HEK293 (cell line): ENCODE results near the gene UBR1.

Experiments used
- CTCF ChIA-PET: fragments of 350-600 bp; formaldehyde crosslinking; extraction: SDS; loops from one replicate; lab custom pipeline; 2021; ENCODE audit warnings: antibody characterized with exemption; lab: Yijun Ruan, JAX
- POLR2A ChIA-PET: fragments of 300-600 bp; formaldehyde crosslinking; extraction: SDS; loops from one replicate; lab custom pipeline; 2020; ENCODE audit warnings: antibody characterized with exemption, inconsistent platforms; lab: Yijun Ruan, JAX
- H3K27ac ChIP-seq: fragments of 200-500 bp; sonication (Bioruptor generic); 2 replicates; pipeline ENCODE4 v1.5.1; 2014; ENCODE audit warnings: low read depth, low read length, control low read depth, inconsistent platforms; ENCODE audit errors: extremely low read depth
- H3K36me3 ChIP-seq, 2 experiments: fragments of 200-500 bp in 1 of 2; sonication (Bioruptor generic) in 1 of 2; 1 replicate in 1 of 2; 2 replicates in 1 of 2; pipeline ENCODE4 v1.5.1; 2014 to 2017; ENCODE audit warnings: inconsistent platforms in 2 of 2, low read length in 2 of 2; ENCODE audit not compliant: control insufficient read depth in 2 of 2, insufficient read depth in 1 of 2
- H3K4me1 ChIP-seq: fragments of 200-500 bp; sonication (Bioruptor generic); 2 replicates; pipeline ENCODE4 v1.5.1; 2014; ENCODE audit warnings: mild to moderate bottlenecking, low read length, inconsistent platforms; ENCODE audit not compliant: control insufficient read depth, insufficient read depth
- H3K4me3 ChIP-seq: 2 replicates; pipeline ENCODE4 v1.5.1; 2011; ENCODE audit warnings: low read depth, mild to moderate bottlenecking, control low read depth, low read length, moderate library complexity
- H3K9me3 ChIP-seq: fragments of 200-500 bp; sonication (Bioruptor generic); 2 replicates; pipeline ENCODE4 v1.5.1; 2014; ENCODE audit warnings: low read depth, low read length, inconsistent platforms; ENCODE audit not compliant: control insufficient read depth, insufficient read depth
- BCL11A ChIP-seq: fragments of 450-650 bp; formaldehyde crosslinking; IDR thresholded peaks from 2 replicates; pipeline ENCODE4 v1.5.1; 2016; ENCODE audit warnings: low read depth, missing biosample characterization, missing genetic modification characterization
- GLIS1 ChIP-seq: fragments of 450-650 bp; formaldehyde crosslinking; IDR thresholded peaks from 2 replicates; pipeline ENCODE4 v1.5.1; 2016; ENCODE audit warnings: missing biosample characterization, missing genetic modification characterization
- KLF8 ChIP-seq: fragments of 450-650 bp; formaldehyde crosslinking; IDR thresholded peaks from 2 replicates; pipeline ENCODE4 v1.5.1; 2016; ENCODE audit warnings: missing biosample characterization, missing genetic modification characterization
- OVOL3 ChIP-seq: fragments of 450-650 bp; formaldehyde crosslinking; IDR thresholded peaks from 2 replicates; pipeline ENCODE4 v1.5.1; 2016; ENCODE audit warnings: missing biosample characterization, missing genetic modification characterization
- TCF7L2 ChIP-seq: IDR thresholded peaks from 2 replicates; pipeline ENCODE4 v1.6.1; 2011; ENCODE audit warnings: low read depth, mild to moderate bottlenecking, inconsistent platforms, low read length, moderate library complexity, borderline replicate concordance
- ZBTB17 ChIP-seq: fragments of 450-650 bp; formaldehyde crosslinking; IDR thresholded peaks from 2 replicates; pipeline ENCODE4 v1.5.1; 2016; ENCODE audit warnings: missing biosample characterization, missing genetic modification characterization
- ZBTB7A ChIP-seq: fragments of 450-650 bp; formaldehyde crosslinking; IDR thresholded peaks from 2 replicates; pipeline ENCODE4 v1.5.1; 2016; ENCODE audit warnings: low read depth, missing biosample characterization, missing genetic modification characterization
- ZBTB8A ChIP-seq: fragments of 450-650 bp; formaldehyde crosslinking; IDR thresholded peaks from 2 replicates; pipeline ENCODE4 v1.5.1; 2016; ENCODE audit warnings: missing biosample characterization, missing genetic modification characterization
- ZFP37 ChIP-seq: fragments of 450-650 bp; formaldehyde crosslinking; IDR thresholded peaks from 2 replicates; pipeline ENCODE4 v1.5.1; 2016; ENCODE audit warnings: missing biosample characterization, missing genetic modification characterization
- ZNF10 ChIP-seq: fragments of 450-650 bp; formaldehyde crosslinking; IDR thresholded peaks from 2 replicates; pipeline ENCODE4 v1.5.1; 2017; ENCODE audit warnings: missing biosample characterization, missing genetic modification characterization
- ZNF146 ChIP-seq: fragments of 450-650 bp; formaldehyde crosslinking; IDR thresholded peaks from 2 replicates; pipeline ENCODE4 v1.5.1; 2016; ENCODE audit warnings: missing biosample characterization, missing genetic modification characterization
- ZNF174 ChIP-seq: fragments of 450-650 bp; formaldehyde crosslinking; IDR thresholded peaks from 2 replicates; pipeline ENCODE4 v1.5.0; 2017; ENCODE audit warnings: missing biosample characterization, mild to moderate bottlenecking, missing genetic modification characterization
- ZNF223 ChIP-seq: fragments of 450-650 bp; formaldehyde crosslinking; IDR thresholded peaks from 2 replicates; pipeline ENCODE4 v1.5.1; 2016; ENCODE audit warnings: missing biosample characterization, missing genetic modification characterization
- ZNF248 ChIP-seq: fragments of 450-650 bp; formaldehyde crosslinking; IDR thresholded peaks from 2 replicates; pipeline ENCODE4 v1.5.1; 2017; ENCODE audit warnings: missing biosample characterization, missing genetic modification characterization
- ZNF274 ChIP-seq, 2 experiments: fragments of 200-500 bp in 1 of 2; fragments of 450-650 bp in 1 of 2; sonication (Bioruptor generic) in 1 of 2; formaldehyde crosslinking in 1 of 2; IDR thresholded peaks; 2 replicates each; pipeline versions ENCODE4 v1.5.1 to v1.6.1; 2014 to 2016; ENCODE audit warnings: borderline replicate concordance in 1 of 2, inconsistent platforms in 1 of 2, low read length in 1 of 2, missing biosample characterization in 1 of 2, missing genetic modification characterization in 1 of 2
- ZNF48 ChIP-seq: fragments of 450-650 bp; formaldehyde crosslinking; IDR thresholded peaks from 2 replicates; pipeline ENCODE4 v1.5.1; 2016; ENCODE audit warnings: missing biosample characterization, missing genetic modification characterization
- ZNF521 ChIP-seq: fragments of 450-650 bp; formaldehyde crosslinking; IDR thresholded peaks from 2 replicates; pipeline ENCODE4 v1.5.1; 2017; ENCODE audit warnings: missing biosample characterization, mild to moderate bottlenecking, missing genetic modification characterization
- ZNF623 ChIP-seq: fragments of 450-650 bp; formaldehyde crosslinking; IDR thresholded peaks from 2 replicates; pipeline ENCODE4 v1.5.1; 2016; ENCODE audit warnings: missing biosample characterization, missing genetic modification characterization
- ZNF624 ChIP-seq: fragments of 450-650 bp; formaldehyde crosslinking; IDR thresholded peaks from 2 replicates; pipeline ENCODE4 v1.5.1; 2017; ENCODE audit warnings: missing biosample characterization, missing genetic modification characterization
- ZNF654 ChIP-seq: fragments of 450-650 bp; formaldehyde crosslinking; IDR thresholded peaks from 2 replicates; pipeline ENCODE4 v1.5.1; 2016; ENCODE audit warnings: low read depth, missing biosample characterization, missing genetic modification characterization
- ZNF776 ChIP-seq: fragments of 450-650 bp; formaldehyde crosslinking; IDR thresholded peaks from 2 replicates; pipeline ENCODE4 v1.5.0; 2017; ENCODE audit warnings: missing biosample characterization, missing genetic modification characterization, borderline replicate concordance
- ZNF785 ChIP-seq: fragments of 450-650 bp; formaldehyde crosslinking; IDR thresholded peaks from 2 replicates; pipeline ENCODE4 v1.5.1; 2016; ENCODE audit warnings: missing biosample characterization, missing genetic modification characterization
- ZNF830 ChIP-seq: fragments of 450-650 bp; IDR thresholded peaks from 2 replicates; pipeline ENCODE4 v1.5.0; 2018; ENCODE audit warnings: missing biosample characterization, missing genetic modification characterization, low read depth, mild to moderate bottlenecking, moderate library complexity
- TF ChIP-seq, protein P1 (sequence below): fragments of 450-650 bp; formaldehyde crosslinking; IDR thresholded peaks from 2 replicates; pipeline ENCODE4 v1.5.1; 2016; ENCODE audit warnings: missing biosample characterization, missing genetic modification characterization
- TF ChIP-seq, protein P2 (sequence below): fragments of 450-650 bp; formaldehyde crosslinking; IDR thresholded peaks from 2 replicates; pipeline ENCODE4 v1.5.1; 2017; ENCODE audit warnings: missing biosample characterization, missing genetic modification characterization

Gene UBR1

DNA sequence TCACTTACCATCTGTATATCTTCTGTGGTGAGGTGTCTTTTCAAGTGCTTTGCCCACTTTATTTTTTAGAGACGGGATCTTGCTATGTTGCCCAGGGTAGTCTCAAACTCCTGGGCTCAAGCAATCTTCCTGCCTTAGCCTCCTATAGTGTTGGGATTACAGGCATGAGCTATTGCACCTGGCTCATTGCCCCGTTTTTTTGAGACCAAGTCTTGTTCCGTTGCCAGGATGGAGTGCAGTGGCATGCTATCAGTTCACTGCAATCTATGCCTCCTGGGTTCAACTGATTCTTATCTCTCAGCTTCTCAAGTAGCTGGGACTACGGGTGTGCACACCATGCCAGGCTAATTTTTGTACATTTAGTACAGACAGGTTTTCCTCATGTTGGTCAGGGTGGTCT, 132.7 kb downstream of the UBR1 start (continued):
- TF ChIP-seq, protein P1, sequence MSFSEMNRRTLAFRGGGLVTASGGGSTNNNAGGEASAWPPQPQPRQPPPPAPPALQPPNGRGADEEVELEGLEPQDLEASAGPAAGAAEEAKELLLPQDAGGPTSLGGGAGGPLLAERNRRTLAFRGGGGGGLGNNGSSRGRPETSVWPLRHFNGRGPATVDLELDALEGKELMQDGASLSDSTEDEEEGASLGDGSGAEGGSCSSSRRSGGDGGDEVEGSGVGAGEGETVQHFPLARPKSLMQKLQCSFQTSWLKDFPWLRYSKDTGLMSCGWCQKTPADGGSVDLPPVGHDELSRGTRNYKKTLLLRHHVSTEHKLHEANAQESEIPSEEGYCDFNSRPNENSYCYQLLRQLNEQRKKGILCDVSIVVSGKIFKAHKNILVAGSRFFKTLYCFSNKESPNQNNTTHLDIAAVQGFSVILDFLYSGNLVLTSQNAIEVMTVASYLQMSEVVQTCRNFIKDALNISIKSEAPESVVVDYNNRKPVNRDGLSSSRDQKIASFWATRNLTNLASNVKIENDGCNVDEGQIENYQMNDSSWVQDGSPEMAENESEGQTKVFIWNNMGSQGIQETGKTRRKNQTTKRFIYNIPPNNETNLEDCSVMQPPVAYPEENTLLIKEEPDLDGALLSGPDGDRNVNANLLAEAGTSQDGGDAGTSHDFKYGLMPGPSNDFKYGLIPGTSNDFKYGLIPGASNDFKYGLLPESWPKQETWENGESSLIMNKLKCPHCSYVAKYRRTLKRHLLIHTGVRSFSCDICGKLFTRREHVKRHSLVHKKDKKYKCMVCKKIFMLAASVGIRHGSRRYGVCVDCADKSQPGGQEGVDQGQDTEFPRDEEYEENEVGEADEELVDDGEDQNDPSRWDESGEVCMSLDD (tag by site-specific recombination) = no peak

DNA sequence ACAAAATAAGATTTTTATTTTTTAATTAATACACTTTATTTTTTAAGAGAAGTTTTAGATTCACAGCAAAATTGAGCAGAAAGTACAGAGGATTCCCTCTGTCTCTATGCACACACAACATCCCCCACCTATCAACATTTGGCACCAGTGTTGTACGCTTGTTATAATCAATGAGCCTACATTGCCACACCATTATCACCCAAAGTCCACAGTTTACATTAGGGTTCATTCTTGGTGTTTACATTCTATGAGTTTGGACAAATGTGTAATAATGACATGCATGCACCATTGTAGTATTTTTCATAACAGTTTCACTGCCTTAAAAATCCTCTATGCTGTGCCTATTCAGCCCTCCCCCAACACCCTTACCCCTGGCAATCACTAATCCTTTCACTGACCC, 134.0 kb downstream of the UBR1 start:
- ChIA-PET CTCF (interaction anchor here (0.7 kb wide), 2 partner anchors 48 to 338 kb away, joined by 3 read pairs; no protein-coding TSS in a partner anchor), POLR2A (no interaction called here)
- Histone ChIP-seq H3K4me1 (no peaks in the 10 kb centered on the region), H3K9me3 (no peaks in the 10 kb centered on the region), H3K36me3 (peaks cover 13 to 39% of the 10 kb centered on the region in 2 experiments; a peak in 2 of 3 replicates), H3K4me3 (no peak overlapping the region), H3K27ac (no peak overlapping the region)
- TF ChIP-seq, protein P2, sequence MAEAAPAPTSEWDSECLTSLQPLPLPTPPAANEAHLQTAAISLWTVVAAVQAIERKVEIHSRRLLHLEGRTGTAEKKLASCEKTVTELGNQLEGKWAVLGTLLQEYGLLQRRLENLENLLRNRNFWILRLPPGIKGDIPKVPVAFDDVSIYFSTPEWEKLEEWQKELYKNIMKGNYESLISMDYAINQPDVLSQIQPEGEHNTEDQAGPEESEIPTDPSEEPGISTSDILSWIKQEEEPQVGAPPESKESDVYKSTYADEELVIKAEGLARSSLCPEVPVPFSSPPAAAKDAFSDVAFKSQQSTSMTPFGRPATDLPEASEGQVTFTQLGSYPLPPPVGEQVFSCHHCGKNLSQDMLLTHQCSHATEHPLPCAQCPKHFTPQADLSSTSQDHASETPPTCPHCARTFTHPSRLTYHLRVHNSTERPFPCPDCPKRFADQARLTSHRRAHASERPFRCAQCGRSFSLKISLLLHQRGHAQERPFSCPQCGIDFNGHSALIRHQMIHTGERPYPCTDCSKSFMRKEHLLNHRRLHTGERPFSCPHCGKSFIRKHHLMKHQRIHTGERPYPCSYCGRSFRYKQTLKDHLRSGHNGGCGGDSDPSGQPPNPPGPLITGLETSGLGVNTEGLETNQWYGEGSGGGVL = no peak
- TF ChIP-seq ZNF623 (tag by site-specific recombination) = no peak
- no peak for TF ChIP-seq ZNF624 (tag by site-specific recombination)
- TF ChIP-seq BCL11A (tag by site-specific recombination) = no peak
- TF ChIP-seq GLIS1 = no peak
- TF ChIP-seq KLF8 (tag by site-specific recombination) = no peak
- TF ChIP-seq ZNF248 (tag by site-specific recombination) = no peak

DNA sequence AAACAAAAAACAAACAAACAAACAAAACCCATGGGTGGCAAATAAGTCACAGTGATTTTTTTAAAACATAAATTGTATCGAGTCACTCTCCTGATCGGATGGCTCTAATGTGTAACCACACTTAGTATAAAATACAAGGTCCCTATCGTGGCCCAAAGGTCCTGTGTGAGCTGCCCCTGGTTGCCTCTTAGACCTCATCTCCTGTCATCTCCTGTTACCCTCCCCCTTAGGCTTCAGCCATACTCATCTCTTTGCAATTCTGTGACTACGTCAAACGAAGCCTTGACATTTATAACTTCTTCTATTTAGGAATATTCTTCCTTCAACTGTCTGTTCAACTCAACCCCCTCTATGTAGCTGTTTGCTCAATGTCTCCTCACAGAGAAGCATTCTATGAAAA, 141.4 kb downstream of the UBR1 start:
- no peaks in the 10 kb centered on the region for H3K9me3 ChIP-seq
- POLR2A ChIA-PET = no interaction called here
- no peaks in the 10 kb centered on the region for H3K4me1 ChIP-seq
- no peak overlapping the region for H3K27ac ChIP-seq
- peaks cover 7 to 43% of the 10 kb centered on the region in 2 experiments for H3K36me3 ChIP-seq
- TF ChIP-seq ZNF776 (no peak), OVOL3 (tag by site-specific recombination) (no peak), ZFP37 (tag by site-specific recombination) (no peak), ZNF146 (tag by site-specific recombination) (no peak), ZNF830 (no peak), GLIS1 (no peak), ZNF48 (tag by site-specific recombination) (no peak), ZNF785 (no peak), ZNF521 (tag by site-specific recombination) (no peak), TCF7L2 (no peak), ZNF654 (tag by site-specific recombination) (no peak), ZNF10 (tag by site-specific recombination) (no peak), ZNF174 (tag by site-specific recombination) (no peak), ZBTB7A (tag by site-specific recombination) (no peak), ZBTB17 (no peak), ZNF274 (IDR thresholded peaks at IDR 0.05; ENCODE audit: low read length) (no peak), ZNF274 (tag by site-specific recombination; IDR thresholded peaks at IDR 0.05; ENCODE audit: borderline replicate concordance) (no peak), ZNF223 (tag by site-specific recombination) (no peak), ZBTB8A (tag by site-specific recombination) (no peak)
- CTCF ChIA-PET = no interaction called here
- no peak overlapping the region for H3K4me3 ChIP-seq
